Measurements from ENCODE around the gene NGEF.

Gene NGEF

GRCh38 chr2:232924433-232924832 is 88.6 kb downstream of the NGEF start:
- no peak for DNase-seq (ENCODE audit: low read depth)
- no peak overlapping the region for H3K4me3 ChIP-seq (ENCODE audit: low read length)
- TF ChIP-seq CTCF (conservative IDR thresholded peaks at IDR 0.05; ENCODE audit: low read length), result no peak

- TF ChIP-seq CTCF (conservative IDR thresholded peaks at IDR 0.05; ENCODE audit: low read length), result no peak
- no peak overlapping the region for H3K4me3 ChIP-seq (ENCODE audit: low read length)
- DNase-seq (ENCODE audit: low read depth), result no peak
Observed at GRCh38 chr2:232920760-232921159, 92.3 kb downstream of the NGEF start.

- no peak overlapping the region for H3K4me3 ChIP-seq (ENCODE audit: low read length)
- no peak for DNase-seq (ENCODE audit: low read depth)
- no peak for TF ChIP-seq CTCF (conservative IDR thresholded peaks at IDR 0.05; ENCODE audit: low read length)
Observed at GRCh38 chr2:232920055-232920454, 93.0 kb downstream of the NGEF start.

GRCh38 chr2:232919141-232919540 is 93.9 kb downstream of the NGEF start:
- no peak for DNase-seq (ENCODE audit: low read depth)
- TF ChIP-seq CTCF (conservative IDR thresholded peaks at IDR 0.05; ENCODE audit: low read length), result no peak
- no peak overlapping the region for H3K4me3 ChIP-seq (ENCODE audit: low read length)

- no peak for TF ChIP-seq CTCF (conservative IDR thresholded peaks at IDR 0.05; ENCODE audit: low read length)
- DNase-seq (ENCODE audit: low read depth), result no peak
- no peak overlapping the region for H3K4me3 ChIP-seq (ENCODE audit: low read length)
Observed at GRCh38 chr2:232913903-232914302, 99.2 kb downstream of the NGEF start.

- DNase-seq (ENCODE audit: low read depth), result no peak
- TF ChIP-seq CTCF (conservative IDR thresholded peaks at IDR 0.05; ENCODE audit: low read length), result no peak
- no peak overlapping the region for H3K4me3 ChIP-seq (ENCODE audit: low read length)
Observed at GRCh38 chr2:232911712-232912277, 101.3 kb downstream of the NGEF start.

- DNase-seq (ENCODE audit: low read depth), result no peak
- TF ChIP-seq CTCF (conservative IDR thresholded peaks at IDR 0.05; ENCODE audit: low read length), result no peak
- no peak overlapping the region for H3K4me3 ChIP-seq (ENCODE audit: low read length)
Observed at GRCh38 chr2:232910376-232910775, 102.7 kb downstream of the NGEF start.

Measured in AG10803 (cell line).